Neural cell (in vitro differentiated cells): Measurements from ENCODE around the gene MYCBP. TPM values are rescaled to one million over a fixed set of nuclear protein-coding genes. Genes with fewer than 3 reads are reported as not detected.

Experiments
- H2AFZ ChIP-seq: fragments of 200-600, 300-800 bp; sonication (generic), shearing (Covaris generic); 2 replicates; pipeline ENCODE4 v1.6.0; 2014; ENCODE audit warnings: low read depth, mild to moderate bottlenecking, antibody characterized with exemption, low read length, moderate library complexity
- H3F3A ChIP-seq: fragments of 200-600 bp; shearing (Covaris generic); 2 replicates; pipeline ENCODE4 v1.6.1; 2016; ENCODE audit warnings: mild to moderate bottlenecking, moderate library complexity, mixed read lengths, antibody characterized with exemption, low read length; ENCODE audit not compliant: insufficient read depth, poor library complexity, severe bottlenecking
- H3K27ac ChIP-seq: fragments of 200-600, 300-800 bp; sonication (generic), shearing (Covaris generic); 2 replicates; pipeline ENCODE4 v1.5.1; 2014; ENCODE audit warnings: mild to moderate bottlenecking, low read length, moderate library complexity
- H3K27me3 ChIP-seq: fragments of 300-800, 200-600 bp; sonication (generic), shearing (Covaris generic); 2 replicates; pipeline ENCODE4 v1.6.0; 2014; ENCODE audit warnings: mild to moderate bottlenecking, low read depth, low read length, moderate library complexity; ENCODE audit not compliant: insufficient read depth
- H3K36me3 ChIP-seq: fragments of 300-800, 200-600 bp; sonication (generic), shearing (Covaris generic); 2 replicates; pipeline ENCODE4 v1.5.1; 2014; ENCODE audit warnings: mild to moderate bottlenecking, antibody characterized with exemption, low read length, moderate library complexity; ENCODE audit not compliant: insufficient read depth
- H3K4me2 ChIP-seq: fragments of 300-800, 200-600 bp; sonication (generic), shearing (Covaris generic); 2 replicates; pipeline ENCODE4 v1.6.0; 2014; ENCODE audit warnings: mild to moderate bottlenecking, low read length
- H3K4me3 ChIP-seq: fragments of 300-800, 200-600 bp; sonication (generic), shearing (Covaris generic); 2 replicates; pipeline ENCODE4 v1.5.1; 2014; ENCODE audit warnings: mild to moderate bottlenecking, low read length, moderate library complexity
- H3K79me2 ChIP-seq: fragments of 200-600 bp; shearing (Covaris generic); replicated peaks from 2 replicates; pipeline ENCODE4 v1.6.0; 2014; ENCODE audit warnings: mild to moderate bottlenecking, low read length, moderate library complexity; ENCODE audit not compliant: insufficient read depth
- H3K9ac ChIP-seq: fragments of 300-800, 200-600 bp; sonication (generic), shearing (Covaris generic); 2 replicates; pipeline ENCODE4 v1.6.1; 2016; ENCODE audit warnings: mild to moderate bottlenecking, low read length, mixed read lengths
- H3K9me2 ChIP-seq: fragments of 200-600 bp; shearing (Covaris generic); 2 replicates; pipeline ENCODE4 v1.6.1; 2016; ENCODE audit warnings: mild to moderate bottlenecking, low read length, mixed read lengths; ENCODE audit not compliant: insufficient read depth
- H3K9me3 ChIP-seq: fragments of 200-600, 300-800 bp; sonication (generic), shearing (Covaris generic); 2 replicates; pipeline ENCODE4 v1.6.1; 2016; ENCODE audit warnings: mild to moderate bottlenecking, mixed run types, low read length, moderate library complexity, mixed read lengths
- H4K20me1 ChIP-seq: fragments of 200-600 bp; shearing (Covaris generic); 2 replicates; pipeline ENCODE4 v1.6.1; 2016; ENCODE audit warnings: mild to moderate bottlenecking, mixed run types; ENCODE audit not compliant: insufficient read depth
- EP300 ChIP-seq: fragments of 450-650 bp; conservative IDR thresholded peaks from 2 replicates; pipeline ENCODE4 v1.6.1; 2014; ENCODE audit warnings: antibody characterized with exemption, mild to moderate bottlenecking, moderate library complexity; ENCODE audit not compliant: poor library complexity, severe bottlenecking
- EZH2 ChIP-seq: fragments of 200-600, 300-800 bp; shearing (Covaris generic), sonication (generic); IDR thresholded peaks from 2 replicates; pipeline ENCODE4 v1.6.1; 2014; ENCODE audit warnings: antibody characterized with exemption, low read length, borderline replicate concordance, mild to moderate bottlenecking; ENCODE audit not compliant: insufficient read depth, poor library complexity, severe bottlenecking
- MXI1 ChIP-seq: fragments of 450-650 bp; conservative IDR thresholded peaks from 2 replicates; pipeline ENCODE4 v1.6.1; 2014; ENCODE audit warnings: antibody characterized with exemption, mild to moderate bottlenecking; ENCODE audit not compliant: poor library complexity, severe bottlenecking
- POLR2AphosphoS5 ChIP-seq: IDR thresholded peaks from 2 replicates; pipeline ENCODE4 v1.6.1; 2012
- RAD21 ChIP-seq: fragments of 450-650 bp; conservative IDR thresholded peaks from 2 replicates; pipeline ENCODE4 v1.6.1; 2014; ENCODE audit warnings: antibody characterized with exemption, mild to moderate bottlenecking, moderate library complexity
- SMC3 ChIP-seq: fragments of 450-650 bp; conservative IDR thresholded peaks from 2 replicates; pipeline ENCODE4 v1.6.1; 2014; ENCODE audit warnings: antibody characterized with exemption, mild to moderate bottlenecking, moderate library complexity; ENCODE audit not compliant: poor library complexity
- TAF1 ChIP-seq: IDR thresholded peaks from 2 replicates; pipeline ENCODE4 v1.6.1; 2012; ENCODE audit warnings: low read depth
- polyA plus RNA-seq: library from polyadenylated mRNA; depleted of rRNA; stranded (reverse); fragments of >200 nt; gene quantifications from 2 replicates; pipeline ENCODE4 v1.2.3, GENCODE V29; 2014
- TF ChIP-seq, protein P1 (sequence below): fragments of 450-650 bp; IDR thresholded peaks from 2 replicates; pipeline ENCODE4 v1.5.1; 2014; ENCODE audit warnings: antibody characterized with exemption, mild to moderate bottlenecking, moderate library complexity; ENCODE audit not compliant: poor library complexity, severe bottlenecking
- TF ChIP-seq, protein P2 (sequence below): IDR thresholded peaks from 2 replicates; pipeline ENCODE4 v1.6.1; 2012; ENCODE audit warnings: borderline replicate concordance

Gene MYCBP
- polyA plus RNA-seq, 1 donor from 2014 or later, result 3.0 TPM

DNA sequence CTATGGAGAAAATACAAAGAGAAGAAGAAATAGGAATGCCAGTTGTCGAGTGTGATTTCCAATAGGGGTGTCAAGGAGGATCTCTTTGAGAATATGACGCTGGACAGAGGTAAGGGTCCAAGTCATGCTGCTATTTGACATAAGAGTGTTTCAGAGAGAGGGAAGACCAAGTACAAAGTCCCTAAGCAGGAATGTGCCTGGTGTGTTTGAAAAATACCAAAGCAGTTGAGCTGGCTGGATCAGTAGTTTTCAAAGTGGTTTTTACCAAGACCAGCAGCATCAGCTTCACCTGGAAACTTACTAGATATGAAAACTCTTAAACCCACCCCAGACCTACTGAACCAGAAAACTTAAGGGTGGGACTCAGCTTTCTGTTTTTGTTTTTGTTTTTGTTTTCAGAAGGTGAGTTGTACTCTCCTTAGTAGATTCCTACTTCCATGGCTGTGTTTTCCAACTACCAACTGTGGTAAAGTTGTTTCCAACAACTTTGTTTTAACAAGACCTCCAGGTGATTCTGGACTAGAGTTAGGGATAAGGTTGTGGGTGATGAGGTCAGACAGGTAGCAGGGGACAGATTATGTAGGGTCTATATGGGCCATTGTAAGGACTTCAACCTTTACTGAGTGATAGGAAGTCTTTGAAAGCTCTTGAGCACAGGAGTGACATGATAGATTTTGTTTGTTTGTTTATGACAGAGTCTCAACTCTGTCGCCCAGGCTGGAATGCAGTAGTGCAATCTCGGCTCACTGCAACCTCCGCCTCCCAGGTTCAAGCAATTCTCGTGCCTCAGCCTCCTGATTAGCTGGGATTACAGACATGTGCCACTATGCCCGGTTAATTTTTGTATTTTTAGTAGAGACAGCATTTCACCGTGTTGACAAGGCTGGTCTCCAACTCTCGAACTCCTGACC is 15.5 kb upstream of the MYCBP start:
- TF ChIP-seq SMC3 (no peak), EP300 (no peak), EZH2 (no peak), POLR2AphosphoS5 (no peak), TAF1 (no peak), MXI1 (no peak), RAD21 (no peak)
- TF ChIP-seq, protein P1, sequence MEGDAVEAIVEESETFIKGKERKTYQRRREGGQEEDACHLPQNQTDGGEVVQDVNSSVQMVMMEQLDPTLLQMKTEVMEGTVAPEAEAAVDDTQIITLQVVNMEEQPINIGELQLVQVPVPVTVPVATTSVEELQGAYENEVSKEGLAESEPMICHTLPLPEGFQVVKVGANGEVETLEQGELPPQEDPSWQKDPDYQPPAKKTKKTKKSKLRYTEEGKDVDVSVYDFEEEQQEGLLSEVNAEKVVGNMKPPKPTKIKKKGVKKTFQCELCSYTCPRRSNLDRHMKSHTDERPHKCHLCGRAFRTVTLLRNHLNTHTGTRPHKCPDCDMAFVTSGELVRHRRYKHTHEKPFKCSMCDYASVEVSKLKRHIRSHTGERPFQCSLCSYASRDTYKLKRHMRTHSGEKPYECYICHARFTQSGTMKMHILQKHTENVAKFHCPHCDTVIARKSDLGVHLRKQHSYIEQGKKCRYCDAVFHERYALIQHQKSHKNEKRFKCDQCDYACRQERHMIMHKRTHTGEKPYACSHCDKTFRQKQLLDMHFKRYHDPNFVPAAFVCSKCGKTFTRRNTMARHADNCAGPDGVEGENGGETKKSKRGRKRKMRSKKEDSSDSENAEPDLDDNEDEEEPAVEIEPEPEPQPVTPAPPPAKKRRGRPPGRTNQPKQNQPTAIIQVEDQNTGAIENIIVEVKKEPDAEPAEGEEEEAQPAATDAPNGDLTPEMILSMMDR, result no peak
- TF ChIP-seq, protein P2, sequence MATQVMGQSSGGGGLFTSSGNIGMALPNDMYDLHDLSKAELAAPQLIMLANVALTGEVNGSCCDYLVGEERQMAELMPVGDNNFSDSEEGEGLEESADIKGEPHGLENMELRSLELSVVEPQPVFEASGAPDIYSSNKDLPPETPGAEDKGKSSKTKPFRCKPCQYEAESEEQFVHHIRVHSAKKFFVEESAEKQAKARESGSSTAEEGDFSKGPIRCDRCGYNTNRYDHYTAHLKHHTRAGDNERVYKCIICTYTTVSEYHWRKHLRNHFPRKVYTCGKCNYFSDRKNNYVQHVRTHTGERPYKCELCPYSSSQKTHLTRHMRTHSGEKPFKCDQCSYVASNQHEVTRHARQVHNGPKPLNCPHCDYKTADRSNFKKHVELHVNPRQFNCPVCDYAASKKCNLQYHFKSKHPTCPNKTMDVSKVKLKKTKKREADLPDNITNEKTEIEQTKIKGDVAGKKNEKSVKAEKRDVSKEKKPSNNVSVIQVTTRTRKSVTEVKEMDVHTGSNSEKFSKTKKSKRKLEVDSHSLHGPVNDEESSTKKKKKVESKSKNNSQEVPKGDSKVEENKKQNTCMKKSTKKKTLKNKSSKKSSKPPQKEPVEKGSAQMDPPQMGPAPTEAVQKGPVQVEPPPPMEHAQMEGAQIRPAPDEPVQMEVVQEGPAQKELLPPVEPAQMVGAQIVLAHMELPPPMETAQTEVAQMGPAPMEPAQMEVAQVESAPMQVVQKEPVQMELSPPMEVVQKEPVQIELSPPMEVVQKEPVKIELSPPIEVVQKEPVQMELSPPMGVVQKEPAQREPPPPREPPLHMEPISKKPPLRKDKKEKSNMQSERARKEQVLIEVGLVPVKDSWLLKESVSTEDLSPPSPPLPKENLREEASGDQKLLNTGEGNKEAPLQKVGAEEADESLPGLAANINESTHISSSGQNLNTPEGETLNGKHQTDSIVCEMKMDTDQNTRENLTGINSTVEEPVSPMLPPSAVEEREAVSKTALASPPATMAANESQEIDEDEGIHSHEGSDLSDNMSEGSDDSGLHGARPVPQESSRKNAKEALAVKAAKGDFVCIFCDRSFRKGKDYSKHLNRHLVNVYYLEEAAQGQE, result no peak
- Histone ChIP-seq H3K4me2 (no peak overlapping the region), H3K36me3 (no peaks in the 10 kb centered on the region), H3K79me2 (no peaks in the 10 kb centered on the region), H3F3A (no peaks in the 10 kb centered on the region), H4K20me1 (no peaks in the 10 kb centered on the region), H3K9me3 (no peaks in the 10 kb centered on the region), H3K4me3 (no peak overlapping the region), H3K9ac (no peak overlapping the region), H3K27ac (no peak overlapping the region), H2AFZ (no peak overlapping the region), H3K27me3 (no peaks in the 10 kb centered on the region), H3K9me2 (no peaks in the 10 kb centered on the region)

DNA sequence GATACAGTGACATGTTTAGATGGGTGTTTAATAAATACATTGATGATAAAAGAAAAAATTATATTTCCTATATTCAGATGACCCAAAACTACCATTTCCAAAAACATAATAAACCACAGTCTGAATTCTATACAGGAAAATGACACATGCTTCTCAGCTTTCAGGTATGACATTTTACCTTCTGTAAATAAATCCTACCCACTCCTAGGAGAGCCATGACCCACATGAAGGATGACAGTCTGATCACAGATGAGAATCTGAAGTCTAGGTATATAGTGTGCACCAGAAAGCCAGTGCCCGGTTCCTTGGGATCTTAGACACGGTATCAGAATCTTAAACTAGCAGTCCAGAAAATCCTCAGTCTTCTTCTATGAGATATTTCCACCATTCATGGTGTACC is 11.9 kb upstream of the MYCBP start:
- TF ChIP-seq, protein P2, result no peak
- TF ChIP-seq EZH2, result no peak
- TF ChIP-seq SMC3, result no peak
- Histone ChIP-seq H3K36me3 (no peaks in the 10 kb centered on the region), H3K27ac (no peak overlapping the region), H4K20me1 (no peaks in the 10 kb centered on the region), H3K9me2 (no peaks in the 10 kb centered on the region), H3K4me2 (no peak overlapping the region), H2AFZ (no peak overlapping the region), H3K27me3 (no peaks in the 10 kb centered on the region), H3K79me2 (no peaks in the 10 kb centered on the region), H3K9ac (no peak overlapping the region), H3F3A (no peaks in the 10 kb centered on the region), H3K4me3 (no peak overlapping the region), H3K9me3 (no peaks in the 10 kb centered on the region)
